HepG2 (cell line): ENCODE measurements around the gene COL9A2. TPM values are rescaled to one million over a fixed set of nuclear protein-coding genes. Genes with fewer than 3 reads are reported as not detected.

Experiments
- DNMT3B ChIP-seq: conservative IDR thresholded peaks from 2 replicates; pipeline ENCODE4 v1.6.1; 2016; ENCODE audit warnings: missing biosample characterization, control low read depth
- GATAD2A ChIP-seq: IDR thresholded peaks from 2 replicates; pipeline ENCODE4 v1.6.1; 2016
- GFI1 ChIP-seq: sonication (generic); formaldehyde crosslinking; IDR thresholded peaks from 2 replicates; pipeline ENCODE4 v1.5.0; 2020; ENCODE audit warnings: missing genetic modification reagents, mild to moderate bottlenecking, borderline replicate concordance
- HNF4G ChIP-seq, 2 experiments: sonication (generic) in 1 of 2; formaldehyde crosslinking in 1 of 2; IDR thresholded peaks; 2 replicates each; pipeline versions ENCODE4 v1.4.0 to v1.6.1; 2011 to 2020; ENCODE audit warnings: borderline replicate concordance in 2 of 2, low read depth in 2 of 2, mild to moderate bottlenecking in 2 of 2, low read length in 1 of 2, missing genetic modification reagents in 1 of 2, moderate library complexity in 1 of 2
- ISL2 ChIP-seq: sonication (generic); formaldehyde crosslinking; IDR thresholded peaks from 2 replicates; pipeline ENCODE4 v1.5.0; 2020; ENCODE audit warnings: missing genetic modification reagents
- KLF12 ChIP-seq: sonication (generic); formaldehyde crosslinking; IDR thresholded peaks from 2 replicates; pipeline ENCODE4 v1.4.0; 2020; ENCODE audit warnings: missing genetic modification reagents, borderline replicate concordance
- MATR3 ChIP-seq: sonication (generic); formaldehyde crosslinking; IDR thresholded peaks from 2 replicates; pipeline ENCODE4 v1.4.0; 2020; ENCODE audit warnings: missing genetic modification reagents
- NONO ChIP-seq, 2 experiments: fragments of 450-650 bp in 1 of 2; sonication (generic) in 1 of 2; formaldehyde crosslinking in 1 of 2; IDR thresholded peaks in 1 of 2; conservative IDR thresholded peaks in 1 of 2; 2 replicates each; pipeline versions ENCODE4 v1.6.1 to v1.8.0; 2017 to 2022; ENCODE audit warnings: mild to moderate bottlenecking in 1 of 2, missing genetic modification reagents in 1 of 2, moderate library complexity in 1 of 2
- PTBP1 ChIP-seq: fragments of 200-400 bp; formaldehyde crosslinking; IDR thresholded peaks from 2 replicates; pipeline ENCODE4 v1.6.1; 2018; ENCODE audit warnings: low read length, low read depth; ENCODE audit not compliant: poor library complexity, severe bottlenecking
- SP5 ChIP-seq: IDR thresholded peaks from 2 replicates; pipeline ENCODE4 v1.6.1; 2016; ENCODE audit warnings: low read depth, borderline replicate concordance
- SPEN ChIP-seq: sonication (generic); formaldehyde crosslinking; IDR thresholded peaks from 2 replicates; pipeline ENCODE4 v1.5.1; 2020; ENCODE audit warnings: low read depth, mild to moderate bottlenecking, missing genetic modification reagents
- TAF15 ChIP-seq: fragments of 200-400 bp; formaldehyde crosslinking; IDR thresholded peaks from one replicate; pipeline ENCODE4 v1.6.1; 2018; ENCODE audit warnings: mild to moderate bottlenecking, low read depth, low read length; ENCODE audit not compliant: poor library complexity, severe bottlenecking
- ZNF326 ChIP-seq: sonication (generic); formaldehyde crosslinking; IDR thresholded peaks from 2 replicates; pipeline ENCODE4 v1.4.0; 2020; ENCODE audit warnings: missing genetic modification reagents, borderline replicate concordance
- ZNF549 ChIP-seq: sonication (generic); formaldehyde crosslinking; IDR thresholded peaks from 2 replicates; pipeline ENCODE4 v1.5.0; 2020; ENCODE audit warnings: missing genetic modification reagents
- ZNF616 ChIP-seq: sonication (generic); formaldehyde crosslinking; IDR thresholded peaks from 2 replicates; pipeline ENCODE4 v1.5.0; 2020; ENCODE audit warnings: low read depth, mild to moderate bottlenecking, missing genetic modification reagents
- ZNF639 ChIP-seq: conservative IDR thresholded peaks from 2 replicates; pipeline ENCODE4 v1.6.1; 2018; ENCODE audit warnings: missing genetic modification reagents
- ZNF678 ChIP-seq: sonication (generic); formaldehyde crosslinking; IDR thresholded peaks from 2 replicates; pipeline ENCODE4 v1.4.0; 2020; ENCODE audit warnings: mild to moderate bottlenecking, missing genetic modification reagents
- ZNF746 ChIP-seq: sonication (generic); formaldehyde crosslinking; IDR thresholded peaks from 2 replicates; pipeline ENCODE4 v1.8.0; 2022; ENCODE audit warnings: mild to moderate bottlenecking, missing genetic modification reagents
- polyA plus RNA-seq, 8 experiments: library from polyadenylated mRNA; depleted of rRNA in 3 of 8; stranded (reverse) in 7 of 8; unstranded in 1 of 8; fragments of >200 nt; fragmentation: Illumina TruSeq in 4 of 8; extraction: Trizol in 4 of 8; gene quantifications; 2 replicates each; pipeline versions ENCODE4 v1.2.1 to v1.2.3, GENCODE V29; 2011 to 2016; ENCODE audit warnings: low read depth in 4 of 8, missing spikeins in 1 of 8, mixed read lengths in 1 of 8; ENCODE audit not compliant: insufficient read depth in 1 of 8
- total RNA-seq, 5 experiments: library from RNA; depleted of rRNA; stranded (reverse); fragments of >200 nt; fragmentation: Illumina TruSeq; extraction: Trizol; gene quantifications; 2 replicates each; pipeline ENCODE4 v1.2.3, GENCODE V29; 2016; ENCODE audit warnings: low read depth in 1 of 5
- TF ChIP-seq, protein P1 (sequence below): sonication (generic); formaldehyde crosslinking; IDR thresholded peaks from 2 replicates; pipeline ENCODE4 v1.5.1; 2020; ENCODE audit warnings: mild to moderate bottlenecking, moderate library complexity, missing genetic modification reagents
- TF ChIP-seq, protein P2 (sequence below): fragments of 450-650 bp; IDR thresholded peaks from 2 replicates; pipeline ENCODE4 v1.6.1; 2016
- TF ChIP-seq, protein P3 (sequence below): sonication (generic); formaldehyde crosslinking; IDR thresholded peaks from 2 replicates; pipeline ENCODE4 v1.4.0; 2020; ENCODE audit warnings: mild to moderate bottlenecking, missing genetic modification reagents

The COL9A2 gene
- total and polyA plus RNA-seq, 2 of the 13 experiments (the other 11 are each of a cell fraction or from before 2014, with no cell fraction given): 20.2 to 26.9 TPM

DNA sequence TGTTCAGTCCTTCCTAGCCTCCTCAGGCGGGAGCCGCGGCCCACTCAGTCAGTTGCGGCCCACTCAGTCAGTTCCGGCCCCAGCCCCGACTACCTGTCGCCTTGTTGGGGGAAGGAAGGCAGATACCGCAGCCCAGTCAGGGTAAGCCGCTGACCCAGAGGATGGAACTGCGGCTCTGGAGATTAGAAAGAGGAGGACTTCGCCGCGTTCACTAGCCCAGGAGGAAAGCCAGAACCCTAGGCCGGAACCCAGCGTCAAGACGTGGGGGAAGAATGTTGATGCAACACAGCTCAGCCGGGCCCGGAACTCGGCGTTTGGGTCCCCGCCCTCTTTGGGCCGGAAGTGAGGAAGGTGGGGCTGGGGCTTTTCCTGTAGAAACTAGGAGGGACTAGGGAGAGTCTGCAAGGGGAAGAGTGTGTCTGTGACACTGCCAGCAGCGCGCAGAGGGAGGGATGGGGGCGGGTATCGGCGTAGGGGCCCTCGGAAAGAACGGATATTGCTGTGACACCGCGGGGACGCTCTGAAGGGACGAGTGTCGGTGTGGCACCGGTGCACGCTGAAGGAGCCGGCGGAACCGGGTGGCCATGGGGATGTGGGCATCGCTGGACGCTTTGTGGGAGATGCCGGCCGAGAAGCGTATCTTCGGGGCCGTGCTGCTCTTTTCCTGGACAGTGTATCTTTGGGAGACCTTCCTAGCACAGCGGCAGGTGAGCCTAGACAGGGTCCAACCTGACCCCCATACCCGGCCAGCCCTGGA, 59.2 kb downstream of the COL9A2 start, which contains the start of gene ZMPSTE24 (continued):
- TF ChIP-seq ZNF549 (CRISPR knock-in tag) (no peak), ZNF746 (peak; percentile 91), GFI1 (CRISPR knock-in tag) (peak; percentile 75), SPEN (CRISPR knock-in tag) (peak; percentile 96), ZNF678 (no peak), MATR3 (CRISPR knock-in tag) (no peak), GATAD2A (CRISPR knock-in tag) (peak; percentile 80), ZNF639 (CRISPR knock-in tag) (peak; percentile 96), ZNF326 (CRISPR knock-in tag) (no peak), PTBP1 (peak; percentile 69), TAF15 (no peak), ISL2 (CRISPR knock-in tag) (peak; percentile 45; the same call in 1 of the 2 replicates), HNF4G (IDR thresholded peaks at IDR 0.05; ENCODE audit: borderline replicate concordance, low read depth, low read length) (no peak; the same call in 1 of the 2 replicates), HNF4G (CRISPR knock-in tag; IDR thresholded peaks at IDR 0.05; ENCODE audit: borderline replicate concordance, low read depth) (no peak), DNMT3B (CRISPR knock-in tag) (no peak), SP5 (CRISPR knock-in tag) (peak; percentile 87; the same call in 1 of the 2 replicates), ZNF616 (CRISPR knock-in tag) (peak; percentile 58; the same call in 1 of the 2 replicates), KLF12 (CRISPR knock-in tag) (peak; percentile 75; the same call in 1 of the 2 replicates), NONO (IDR thresholded peaks at IDR 0.05) (no peak), NONO (CRISPR knock-in tag; conservative IDR thresholded peaks at IDR 0.05) (peak; percentile 93)
- TF ChIP-seq, protein P1, sequence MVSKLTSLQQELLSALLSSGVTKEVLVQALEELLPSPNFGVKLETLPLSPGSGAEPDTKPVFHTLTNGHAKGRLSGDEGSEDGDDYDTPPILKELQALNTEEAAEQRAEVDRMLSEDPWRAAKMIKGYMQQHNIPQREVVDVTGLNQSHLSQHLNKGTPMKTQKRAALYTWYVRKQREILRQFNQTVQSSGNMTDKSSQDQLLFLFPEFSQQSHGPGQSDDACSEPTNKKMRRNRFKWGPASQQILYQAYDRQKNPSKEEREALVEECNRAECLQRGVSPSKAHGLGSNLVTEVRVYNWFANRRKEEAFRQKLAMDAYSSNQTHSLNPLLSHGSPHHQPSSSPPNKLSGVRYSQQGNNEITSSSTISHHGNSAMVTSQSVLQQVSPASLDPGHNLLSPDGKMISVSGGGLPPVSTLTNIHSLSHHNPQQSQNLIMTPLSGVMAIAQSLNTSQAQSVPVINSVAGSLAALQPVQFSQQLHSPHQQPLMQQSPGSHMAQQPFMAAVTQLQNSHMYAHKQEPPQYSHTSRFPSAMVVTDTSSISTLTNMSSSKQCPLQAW: peak; percentile 57; the same call in 1 of the 2 replicates
- TF ChIP-seq, protein P2, sequence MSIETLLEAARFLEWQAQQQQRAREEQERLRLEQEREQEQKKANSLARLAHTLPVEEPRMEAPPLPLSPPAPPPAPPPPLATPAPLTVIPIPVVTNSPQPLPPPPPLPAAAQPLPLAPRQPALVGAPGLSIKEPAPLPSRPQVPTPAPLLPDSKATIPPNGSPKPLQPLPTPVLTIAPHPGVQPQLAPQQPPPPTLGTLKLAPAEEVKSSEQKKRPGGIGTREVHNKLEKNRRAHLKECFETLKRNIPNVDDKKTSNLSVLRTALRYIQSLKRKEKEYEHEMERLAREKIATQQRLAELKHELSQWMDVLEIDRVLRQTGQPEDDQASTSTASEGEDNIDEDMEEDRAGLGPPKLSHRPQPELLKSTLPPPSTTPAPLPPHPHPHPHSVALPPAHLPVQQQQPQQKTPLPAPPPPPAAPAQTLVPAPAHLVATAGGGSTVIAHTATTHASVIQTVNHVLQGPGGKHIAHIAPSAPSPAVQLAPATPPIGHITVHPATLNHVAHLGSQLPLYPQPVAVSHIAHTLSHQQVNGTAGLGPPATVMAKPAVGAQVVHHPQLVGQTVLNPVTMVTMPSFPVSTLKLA: peak; percentile 60; the same call in 1 of the 2 replicates
- TF ChIP-seq, protein P3, sequence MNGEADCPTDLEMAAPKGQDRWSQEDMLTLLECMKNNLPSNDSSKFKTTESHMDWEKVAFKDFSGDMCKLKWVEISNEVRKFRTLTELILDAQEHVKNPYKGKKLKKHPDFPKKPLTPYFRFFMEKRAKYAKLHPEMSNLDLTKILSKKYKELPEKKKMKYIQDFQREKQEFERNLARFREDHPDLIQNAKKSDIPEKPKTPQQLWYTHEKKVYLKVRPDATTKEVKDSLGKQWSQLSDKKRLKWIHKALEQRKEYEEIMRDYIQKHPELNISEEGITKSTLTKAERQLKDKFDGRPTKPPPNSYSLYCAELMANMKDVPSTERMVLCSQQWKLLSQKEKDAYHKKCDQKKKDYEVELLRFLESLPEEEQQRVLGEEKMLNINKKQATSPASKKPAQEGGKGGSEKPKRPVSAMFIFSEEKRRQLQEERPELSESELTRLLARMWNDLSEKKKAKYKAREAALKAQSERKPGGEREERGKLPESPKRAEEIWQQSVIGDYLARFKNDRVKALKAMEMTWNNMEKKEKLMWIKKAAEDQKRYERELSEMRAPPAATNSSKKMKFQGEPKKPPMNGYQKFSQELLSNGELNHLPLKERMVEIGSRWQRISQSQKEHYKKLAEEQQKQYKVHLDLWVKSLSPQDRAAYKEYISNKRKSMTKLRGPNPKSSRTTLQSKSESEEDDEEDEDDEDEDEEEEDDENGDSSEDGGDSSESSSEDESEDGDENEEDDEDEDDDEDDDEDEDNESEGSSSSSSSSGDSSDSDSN (CRISPR knock-in tag): peak; percentile 99
